BJ (cell line): ENCODE results near the gene MOB3A. TPM values are rescaled to one million over a fixed set of nuclear protein-coding genes. Genes with fewer than 3 reads are reported as not detected.

ENCODE experiments used
- CTCF ChIA-PET: fragments of 350-600 bp; formaldehyde crosslinking; extraction: SDS; loops from one replicate; lab custom pipeline; 2021; ENCODE audit warnings: antibody characterized with exemption, inconsistent platforms; lab: Yijun Ruan, JAX
- POLR2A ChIA-PET: fragments of 300-600 bp; sonication (Branson Sonifier 250); formaldehyde crosslinking; extraction: SDS; loops from one replicate; lab custom pipeline; 2021; ENCODE audit warnings: antibody characterized with exemption; lab: Charles Lee
- DNase-seq: peaks from one replicate; pipeline ENCODE4 v3.0.0-alpha.2; 2011; ENCODE audit warnings: low read depth
- H3K27me3 ChIP-seq: 2 replicates; pipeline ENCODE4 v1.6.0; 2011; ENCODE audit warnings: low read length; ENCODE audit not compliant: control insufficient read depth, insufficient read depth
- H3K36me3 ChIP-seq: 2 replicates; pipeline ENCODE4 v1.5.1; 2011; ENCODE audit warnings: low read length; ENCODE audit not compliant: control insufficient read depth, insufficient read depth
- H3K4me3 ChIP-seq: 2 replicates; pipeline ENCODE4 v1.5.1; 2011; ENCODE audit warnings: low read depth, mild to moderate bottlenecking, control low read depth, low read length
- polyA plus RNA-seq: library from polyadenylated mRNA; depleted of rRNA; stranded (reverse); fragments of >200 nt; gene quantifications from 2 replicates; pipeline ENCODE4 v1.2.3, GENCODE V29; 2011
- TF ChIP-seq, protein P1 (sequence below): IDR thresholded peaks from 2 replicates; pipeline ENCODE4 v1.5.1; 2011; ENCODE audit warnings: low read depth, mild to moderate bottlenecking, control low read depth, inconsistent platforms, low read length, moderate library complexity; ENCODE audit not compliant: insufficient read depth

Gene MOB3A
- polyA plus RNA-seq, 1 experiment: 50.5 TPM

DNA sequence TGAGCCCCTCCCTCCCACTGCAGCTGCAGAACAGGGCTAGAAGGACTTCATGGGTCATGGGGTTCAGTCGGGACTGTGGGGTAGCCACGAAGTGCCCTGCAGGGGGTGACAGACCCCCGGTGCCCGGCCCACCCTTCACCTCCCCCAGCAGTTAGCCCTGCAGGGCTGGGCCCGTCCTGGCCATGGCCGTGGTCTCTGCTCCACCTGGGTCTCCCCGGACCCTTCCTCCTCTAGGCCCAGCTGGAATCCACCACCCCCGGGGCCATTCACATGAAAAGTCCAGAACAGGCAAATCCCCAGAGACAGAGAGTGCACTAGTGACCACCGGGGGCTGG is 62.3 kb downstream of the MOB3A start:
- ChIA-PET CTCF (interaction anchor here (0.5 kb wide), 1 partner anchor 28 kb away, joined by 3 read pairs; no protein-coding TSS in a partner anchor), POLR2A (no interaction called here)
- no peaks in the 10 kb centered on the region for H3K27me3 ChIP-seq
- no peak for DNase-seq
- peaks cover 6% of the 10 kb centered on the region for H3K36me3 ChIP-seq
- TF ChIP-seq, protein P1, sequence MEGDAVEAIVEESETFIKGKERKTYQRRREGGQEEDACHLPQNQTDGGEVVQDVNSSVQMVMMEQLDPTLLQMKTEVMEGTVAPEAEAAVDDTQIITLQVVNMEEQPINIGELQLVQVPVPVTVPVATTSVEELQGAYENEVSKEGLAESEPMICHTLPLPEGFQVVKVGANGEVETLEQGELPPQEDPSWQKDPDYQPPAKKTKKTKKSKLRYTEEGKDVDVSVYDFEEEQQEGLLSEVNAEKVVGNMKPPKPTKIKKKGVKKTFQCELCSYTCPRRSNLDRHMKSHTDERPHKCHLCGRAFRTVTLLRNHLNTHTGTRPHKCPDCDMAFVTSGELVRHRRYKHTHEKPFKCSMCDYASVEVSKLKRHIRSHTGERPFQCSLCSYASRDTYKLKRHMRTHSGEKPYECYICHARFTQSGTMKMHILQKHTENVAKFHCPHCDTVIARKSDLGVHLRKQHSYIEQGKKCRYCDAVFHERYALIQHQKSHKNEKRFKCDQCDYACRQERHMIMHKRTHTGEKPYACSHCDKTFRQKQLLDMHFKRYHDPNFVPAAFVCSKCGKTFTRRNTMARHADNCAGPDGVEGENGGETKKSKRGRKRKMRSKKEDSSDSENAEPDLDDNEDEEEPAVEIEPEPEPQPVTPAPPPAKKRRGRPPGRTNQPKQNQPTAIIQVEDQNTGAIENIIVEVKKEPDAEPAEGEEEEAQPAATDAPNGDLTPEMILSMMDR: no peak
- H3K4me3 ChIP-seq: no peak overlapping the region

DNA sequence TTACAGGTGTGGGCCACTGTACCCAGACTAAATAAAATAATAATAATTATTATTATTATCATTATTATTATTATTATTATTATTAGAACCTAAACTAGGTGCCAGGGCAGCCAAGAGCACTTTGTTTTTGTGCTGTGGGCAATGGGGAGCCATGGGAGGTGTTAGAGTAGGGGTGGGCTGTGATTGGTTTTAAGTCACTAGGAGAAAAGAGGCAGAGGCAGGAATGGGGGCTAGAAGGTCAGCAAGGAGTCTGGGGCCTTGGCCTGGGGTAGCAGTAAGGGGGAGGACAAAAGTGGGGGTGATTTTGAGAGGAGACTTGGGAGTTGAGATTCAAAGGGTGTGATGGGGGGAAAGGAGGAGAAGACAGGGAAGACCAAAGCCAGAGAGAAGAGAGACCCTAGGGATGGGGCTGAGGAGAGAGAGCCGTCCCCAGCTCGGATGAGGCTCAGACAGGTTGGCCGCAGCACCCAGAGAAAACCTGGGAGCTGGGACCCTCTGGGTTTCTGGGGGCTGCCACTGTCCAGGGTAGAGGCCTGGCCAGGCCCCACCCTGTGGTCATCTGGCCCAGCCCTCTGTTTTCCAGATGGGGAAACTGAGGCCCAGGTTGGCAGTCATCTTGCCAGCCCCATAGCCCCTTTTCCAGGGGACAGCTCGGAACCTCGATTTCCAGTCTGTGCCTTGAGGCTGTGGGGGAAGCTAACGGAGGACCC is 62.9 kb downstream of the MOB3A start:
- H3K27me3 ChIP-seq: no peaks in the 10 kb centered on the region
- ChIA-PET POLR2A (no interaction called here), CTCF (interaction anchor here (0.5 kb wide), 1 partner anchor 28 kb away, joined by 3 read pairs; no protein-coding TSS in a partner anchor)
- TF ChIP-seq, protein P1: no peak
- peaks cover 1% of the 10 kb centered on the region for H3K36me3 ChIP-seq
- H3K4me3 ChIP-seq: no peak overlapping the region
- DNase-seq: no peak

DNA sequence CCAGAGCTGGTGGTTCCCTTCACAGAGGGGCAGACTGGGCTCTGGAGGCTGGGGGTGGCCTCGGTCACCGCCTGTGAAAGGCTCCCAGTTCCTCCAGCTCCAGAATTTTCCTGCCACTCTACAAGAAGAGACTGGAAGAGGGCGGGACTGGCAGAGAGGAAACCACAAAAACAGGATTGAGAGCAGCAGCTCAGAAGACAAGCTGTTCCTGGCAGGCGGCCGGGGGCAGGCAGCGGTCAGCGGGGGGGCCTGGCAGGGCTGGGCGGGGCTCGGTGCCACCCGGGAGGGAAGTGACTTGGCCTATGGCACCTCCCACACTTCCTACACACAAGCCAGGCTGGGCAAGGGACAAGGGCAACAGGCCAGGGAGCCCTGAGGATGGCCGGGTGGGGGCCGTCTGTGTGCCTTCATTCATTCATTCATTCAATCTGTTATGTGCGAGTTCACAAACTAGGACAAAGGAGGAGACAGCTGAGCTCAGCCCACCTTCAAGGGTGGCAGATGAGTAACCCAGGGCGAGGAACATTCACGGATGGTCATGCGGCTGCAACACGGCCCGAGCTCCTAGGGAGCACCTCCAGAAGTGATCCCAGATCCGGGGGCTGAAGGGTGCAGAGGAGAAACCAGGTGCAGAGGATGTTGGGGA is 63.7 kb downstream of the MOB3A start:
- TF ChIP-seq, protein P1: no peak
- Histone ChIP-seq H3K36me3 (no peaks in the 10 kb centered on the region), H3K27me3 (no peaks in the 10 kb centered on the region), H3K4me3 (no peak overlapping the region)
- CTCF ChIA-PET: interaction anchor here (1.1 kb wide), 1 partner anchor 9 kb away, joined by 4 read pairs; no protein-coding TSS in a partner anchor
- DNase-seq: peak; percentile 35
- POLR2A ChIA-PET: no interaction called here

DNA sequence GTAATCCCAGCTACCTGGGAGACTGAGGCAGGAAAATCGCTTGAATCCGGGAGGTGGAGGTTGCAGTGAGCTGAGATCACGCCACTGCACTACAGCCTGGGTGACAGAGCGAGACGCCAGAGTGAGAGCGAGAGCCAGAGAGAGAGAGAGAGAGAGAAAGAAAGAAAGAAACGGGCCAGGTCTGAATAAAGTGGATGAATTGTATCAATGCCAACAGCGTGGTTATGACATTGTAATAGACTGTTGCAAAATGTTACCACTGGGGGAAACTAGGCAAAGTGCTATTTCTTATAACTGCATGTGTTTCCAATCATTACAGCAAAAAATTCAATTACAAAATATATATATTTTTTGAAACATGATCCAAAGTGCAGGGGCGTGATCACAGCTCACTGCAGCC is 68.8 kb downstream of the MOB3A start:
- H3K36me3 ChIP-seq: no peaks in the 10 kb centered on the region
- ChIA-PET POLR2A (interaction anchor here (0.6 kb wide), 1 partner anchor 118 kb away, joined by 3 read pairs; no protein-coding TSS in a partner anchor), CTCF (interaction anchor here (1.1 to 4.1 kb wide), 3 partner anchors 42 to 98 kb away, joined by 3 to 17 read pairs (median 3); no protein-coding TSS in a partner anchor)
- H3K27me3 ChIP-seq: no peaks in the 10 kb centered on the region
- TF ChIP-seq, protein P1: 0 out of 2 replicates have a peak, but pooled peaks have one; percentile 4
- DNase-seq: peak; percentile 36
- H3K4me3 ChIP-seq: no peak overlapping the region

DNA sequence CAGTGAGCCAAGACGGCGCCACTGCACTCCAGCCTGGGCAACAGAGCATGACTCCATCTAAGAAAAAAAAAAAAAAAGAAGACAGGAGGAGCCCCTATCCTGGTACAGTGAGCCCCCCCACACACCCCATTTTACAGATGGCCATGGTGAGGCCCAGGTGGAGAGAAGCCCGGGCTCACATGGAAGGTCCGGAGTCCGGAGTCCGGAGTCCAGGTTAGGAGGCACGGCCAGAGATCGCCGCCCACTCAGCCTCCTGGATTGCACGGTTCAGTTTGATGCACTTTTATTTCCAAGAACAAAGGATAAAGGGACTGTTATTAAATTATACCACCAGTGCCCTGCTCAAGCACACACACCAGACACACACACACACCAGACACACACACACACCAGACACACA is 69.4 kb downstream of the MOB3A start:
- Histone ChIP-seq H3K36me3 (no peaks in the 10 kb centered on the region), H3K27me3 (no peaks in the 10 kb centered on the region), H3K4me3 (no peak overlapping the region)
- ChIA-PET CTCF (no interaction called here), POLR2A (no interaction called here)
- DNase-seq: no peak
- TF ChIP-seq, protein P1: no peak
